GM20000 (cell line): Measurements from ENCODE around the gene JAGN1.
"Not testable (repeated sequence)": the region's sequence is repeated elsewhere in the genome, so short reads cannot be mapped to it uniquely, and the experiment has no call there.

Experiments
- DNase-seq: peaks from one replicate; pipeline ENCODE4 v3.0.0; 2012; ENCODE audit warnings: low spot score
- TF ChIP-seq, protein P1 (sequence below): IDR thresholded peaks from 2 replicates; pipeline ENCODE4 v1.5.1; 2012; ENCODE audit warnings: mild to moderate bottlenecking, control low read depth; ENCODE audit errors: extremely low read depth, missing control alignments

Gene JAGN1

DNA sequence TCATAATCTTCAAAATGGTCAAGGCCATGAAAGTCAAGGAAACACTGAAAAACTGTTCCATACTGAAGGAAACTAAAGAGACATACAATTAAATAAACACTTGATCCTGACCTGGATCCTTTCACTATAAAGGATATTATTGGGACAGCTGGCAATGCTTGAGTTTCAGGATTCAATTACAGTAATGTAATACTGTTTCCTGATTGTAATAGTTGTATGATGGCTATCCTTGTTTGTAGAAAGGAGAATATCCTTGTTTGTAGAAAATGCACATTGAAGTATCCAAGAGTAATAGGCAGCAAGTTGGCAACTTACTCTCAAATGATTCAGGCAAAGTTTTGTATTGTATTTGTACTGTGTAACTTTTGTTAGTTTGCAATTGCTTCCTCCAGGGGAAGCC is 15.0 kb upstream of the JAGN1 start:
- TF ChIP-seq, protein P1, sequence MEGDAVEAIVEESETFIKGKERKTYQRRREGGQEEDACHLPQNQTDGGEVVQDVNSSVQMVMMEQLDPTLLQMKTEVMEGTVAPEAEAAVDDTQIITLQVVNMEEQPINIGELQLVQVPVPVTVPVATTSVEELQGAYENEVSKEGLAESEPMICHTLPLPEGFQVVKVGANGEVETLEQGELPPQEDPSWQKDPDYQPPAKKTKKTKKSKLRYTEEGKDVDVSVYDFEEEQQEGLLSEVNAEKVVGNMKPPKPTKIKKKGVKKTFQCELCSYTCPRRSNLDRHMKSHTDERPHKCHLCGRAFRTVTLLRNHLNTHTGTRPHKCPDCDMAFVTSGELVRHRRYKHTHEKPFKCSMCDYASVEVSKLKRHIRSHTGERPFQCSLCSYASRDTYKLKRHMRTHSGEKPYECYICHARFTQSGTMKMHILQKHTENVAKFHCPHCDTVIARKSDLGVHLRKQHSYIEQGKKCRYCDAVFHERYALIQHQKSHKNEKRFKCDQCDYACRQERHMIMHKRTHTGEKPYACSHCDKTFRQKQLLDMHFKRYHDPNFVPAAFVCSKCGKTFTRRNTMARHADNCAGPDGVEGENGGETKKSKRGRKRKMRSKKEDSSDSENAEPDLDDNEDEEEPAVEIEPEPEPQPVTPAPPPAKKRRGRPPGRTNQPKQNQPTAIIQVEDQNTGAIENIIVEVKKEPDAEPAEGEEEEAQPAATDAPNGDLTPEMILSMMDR, result no peak
- no peak for DNase-seq

DNA sequence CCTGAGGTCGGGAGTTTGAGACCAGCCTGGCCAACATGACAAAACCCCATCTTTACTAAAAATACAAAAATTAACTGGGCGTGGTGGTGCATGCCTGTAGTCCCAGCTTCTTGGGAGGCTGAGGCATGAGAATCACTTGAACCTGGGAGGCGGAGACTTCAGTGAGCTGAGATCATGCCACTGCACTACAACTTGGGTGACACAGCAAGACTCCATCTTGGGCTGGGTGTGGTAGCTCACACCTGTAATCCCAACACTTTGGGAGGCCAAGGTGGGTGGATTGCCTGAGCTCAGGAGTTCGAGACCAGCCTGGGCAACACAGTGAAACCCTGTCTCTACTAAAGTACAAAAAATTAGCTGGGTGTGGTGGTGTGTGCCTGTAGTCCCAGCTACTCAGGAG is 14.2 kb upstream of the JAGN1 start:
- DNase-seq, result not testable (repeated sequence)

DNA sequence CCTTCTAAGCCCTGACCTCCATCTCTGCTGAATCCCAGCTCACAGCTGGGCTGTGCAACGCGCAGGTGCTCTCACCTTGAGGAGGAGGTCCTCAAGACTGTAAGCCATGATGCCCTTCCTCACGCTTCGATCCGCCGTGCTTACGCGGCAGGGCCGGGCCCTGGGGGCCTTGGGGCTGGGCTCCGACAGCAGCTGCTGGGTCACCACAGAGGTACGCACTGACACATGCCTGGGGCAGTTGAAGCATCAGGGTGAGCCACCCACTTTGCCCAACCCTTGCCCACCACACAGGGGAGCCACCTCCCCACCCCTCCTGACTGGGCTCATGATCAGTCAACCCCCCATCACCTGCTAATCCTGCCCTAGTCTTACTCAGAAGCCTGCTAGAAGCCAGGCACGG is 13.4 kb upstream of the JAGN1 start:
- no peak for DNase-seq
- TF ChIP-seq, protein P1, result no peak

DNA sequence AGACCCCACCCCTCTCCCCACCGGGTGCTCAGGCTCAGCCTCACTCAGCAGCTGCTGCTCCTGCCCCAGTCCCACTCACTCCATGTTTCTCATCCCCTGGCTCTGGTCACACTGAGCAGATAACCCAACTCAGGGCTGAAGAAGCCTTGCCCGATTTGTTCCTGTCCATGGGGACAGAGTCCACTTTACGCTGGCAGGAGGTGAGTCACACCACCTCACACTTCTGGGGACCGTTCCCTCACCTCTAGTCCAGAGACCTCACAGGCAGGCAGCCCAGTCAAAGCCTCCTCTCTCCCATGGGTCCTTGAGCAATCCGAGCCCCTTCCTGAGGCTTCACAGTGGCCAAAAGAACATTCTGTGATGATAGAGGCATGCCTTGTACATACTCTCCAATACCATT is 11.7 kb upstream of the JAGN1 start:
- DNase-seq, result no peak
- TF ChIP-seq, protein P1, result no peak

DNA sequence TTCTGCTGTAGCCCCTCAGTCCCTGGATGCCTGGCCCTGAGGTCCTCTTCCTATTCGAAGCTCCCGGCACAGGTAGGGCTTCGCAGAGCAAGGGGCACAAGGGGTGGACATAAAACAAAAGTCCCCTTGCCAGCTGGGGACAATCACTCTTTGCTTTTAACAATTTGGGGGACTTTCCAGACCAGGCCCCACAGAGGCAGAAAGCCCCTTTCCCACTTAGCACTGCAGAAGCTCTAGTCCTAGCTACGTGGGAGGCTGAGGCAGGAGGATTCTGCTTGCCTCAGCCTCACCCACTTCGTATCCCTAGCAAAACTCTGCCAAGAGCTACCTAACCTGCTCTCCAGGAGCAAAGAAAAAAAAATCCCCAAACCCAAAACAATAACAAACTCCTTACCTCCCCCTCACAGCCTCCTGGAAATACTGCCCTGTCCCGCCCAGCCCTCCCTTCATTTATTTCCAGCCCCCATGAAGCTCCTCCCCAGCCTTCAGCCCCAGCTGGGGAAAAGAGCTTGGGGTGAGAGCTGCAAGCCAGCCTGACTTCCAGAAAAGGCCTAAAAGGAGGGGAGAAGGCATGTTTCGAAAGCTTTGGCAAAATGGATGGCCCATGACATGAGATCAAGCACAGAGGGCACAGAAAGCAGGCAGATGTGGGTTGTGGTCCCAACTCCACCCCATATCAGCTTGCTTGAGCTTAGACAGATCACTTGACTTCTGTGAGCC is 10.4 kb upstream of the JAGN1 start, which contains the start of gene CIDEC:
CIDEC (minus strand) TSS at position 424 of the 720 bp plus-strand sequence. CDS start 1,767 bp downstream, outside the sequence.
- TF ChIP-seq, protein P1, result no peak

DNA sequence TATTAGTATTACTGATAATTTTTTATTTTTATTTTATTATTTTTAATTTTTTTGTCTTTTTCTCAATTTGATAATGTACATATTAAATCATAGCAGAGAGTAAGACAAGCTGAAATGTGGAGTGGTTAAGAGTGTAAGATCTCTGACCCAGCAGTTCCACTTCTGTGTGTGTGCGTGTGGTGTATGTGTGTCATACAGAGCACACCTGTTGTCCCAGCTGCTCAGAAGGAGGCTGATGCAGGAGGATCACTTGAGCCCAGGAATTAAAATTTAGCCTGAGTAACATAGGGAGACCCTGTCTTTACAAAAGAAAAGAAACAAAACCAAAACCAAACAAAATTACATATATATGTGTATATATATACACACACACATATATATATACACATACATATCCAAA is 9.0 kb upstream of the JAGN1 start:
- TF ChIP-seq, protein P1, result no peak
- DNase-seq, result no peak

More for the DNA sequence above, 10.4 kb upstream of the JAGN1 start, which contains the start of gene CIDEC:
- DNase-seq, result no peak

DNA sequence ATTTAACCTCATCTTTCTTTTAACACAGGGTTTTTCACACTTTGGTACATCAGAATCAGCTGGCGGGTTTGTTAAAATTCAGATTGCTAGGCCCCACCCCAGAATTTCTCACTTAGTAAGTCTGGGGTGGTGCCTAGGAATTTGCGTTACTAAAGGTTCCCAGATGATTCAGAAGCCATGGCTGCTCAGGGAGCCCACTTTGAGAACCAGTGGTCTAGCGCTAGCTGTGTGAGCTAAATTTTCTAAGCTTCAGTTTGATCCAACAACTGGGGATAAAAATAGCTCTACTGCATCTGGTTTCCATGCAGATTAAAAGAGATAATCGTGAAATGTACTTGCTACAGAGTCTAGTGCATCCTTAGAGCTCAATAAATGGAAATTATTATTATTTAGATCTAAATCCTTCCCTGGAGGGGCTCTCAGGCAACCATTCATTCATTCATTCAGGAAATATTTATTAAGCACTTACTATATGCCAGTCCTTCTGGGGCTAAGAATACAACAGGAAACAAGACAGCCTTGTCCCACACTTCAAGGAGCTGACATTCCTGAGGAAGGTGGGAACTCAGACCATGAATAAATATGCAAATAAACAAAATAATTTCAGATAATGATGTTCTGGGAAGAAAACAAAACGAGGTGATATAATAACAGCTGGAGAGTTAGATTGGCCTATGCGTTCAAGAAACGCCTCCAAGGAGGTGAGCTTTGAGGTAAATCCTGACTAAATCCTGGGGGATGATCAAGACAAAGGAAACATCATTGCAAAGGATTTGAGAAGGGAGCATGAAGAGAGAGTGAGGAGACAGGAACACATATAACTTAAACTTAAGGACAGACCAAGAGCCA is 6.5 kb upstream of the JAGN1 start:
- DNase-seq, result no peak
- TF ChIP-seq, protein P1, result no peak
